ENCODE data around the gene FGA. TPM values are rescaled to one million over a fixed set of nuclear protein-coding genes. Genes with fewer than 3 reads are reported as not detected.

The FGA gene
- total RNA-seq, 1 donor from 2014 or later = not detected

DNA sequence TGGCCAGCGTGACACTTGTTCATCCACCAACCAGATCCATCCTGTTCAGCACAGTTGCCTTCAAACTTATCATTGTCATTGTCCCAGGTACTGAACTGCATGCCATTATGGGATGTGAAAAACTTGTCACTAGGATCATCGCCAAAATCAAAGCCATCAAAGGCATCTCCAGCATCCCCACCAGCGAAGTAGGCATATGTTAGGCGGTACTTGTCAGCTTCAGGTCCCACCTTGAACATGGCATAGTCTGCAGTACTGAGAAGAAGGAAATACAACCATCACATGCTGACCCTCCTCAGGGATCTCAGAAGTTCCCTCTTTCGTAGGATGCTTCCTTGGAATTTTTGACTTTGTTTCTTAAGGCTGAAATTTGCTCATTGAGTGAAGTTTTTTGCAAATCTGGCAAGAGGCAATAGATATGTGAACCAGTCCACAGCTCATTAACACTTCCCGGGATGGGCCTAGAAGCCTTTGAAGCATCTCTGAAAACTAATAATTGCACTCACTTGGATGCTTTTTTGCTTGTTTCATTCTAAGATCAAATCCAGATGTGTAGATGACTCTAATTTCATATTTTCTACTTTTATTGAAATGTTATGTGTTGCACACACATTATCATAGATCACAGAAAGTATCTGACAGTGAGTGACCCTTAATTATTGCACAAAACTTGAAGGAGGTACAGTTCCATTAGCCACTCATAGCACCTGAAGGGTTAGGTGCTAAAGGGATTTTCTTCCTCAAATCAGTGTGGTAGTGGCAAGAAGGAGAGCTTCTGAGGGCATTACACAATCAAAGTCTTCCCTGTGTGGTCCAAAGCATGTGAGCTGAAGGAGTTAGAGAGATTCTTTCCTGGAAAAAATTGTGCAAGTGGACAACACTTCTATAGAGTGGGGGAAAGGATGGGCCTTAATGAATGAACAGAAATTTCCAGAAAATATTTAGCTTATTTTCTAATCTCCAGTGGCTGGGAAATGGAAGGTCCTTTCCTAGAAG, 16.5 kb upstream of the FGA start:
- Histone ChIP-seq H3K27me3 (no peaks in the 10 kb centered on the region), H3F3A (ENCODE audit: low read depth) (no peaks in the 10 kb centered on the region), H3K9ac (no peak overlapping the region), H3K9me3 (ENCODE audit: low read depth) (no peaks in the 10 kb centered on the region), H3K4me3 (no peak overlapping the region), H3K36me3 (no peaks in the 10 kb centered on the region), H3K79me2 (ENCODE audit: low read depth) (no peaks in the 10 kb centered on the region), H3K4me1 (no peaks in the 10 kb centered on the region), H3K27ac (no peak overlapping the region), H2AFZ (replicated peaks) (no peak overlapping the region), H3K4me2 (no peak overlapping the region), H4K20me1 (ENCODE audit: low read depth) (no peaks in the 10 kb centered on the region)
- TF ChIP-seq EZH2 (IDR thresholded peaks at IDR 0.05) = no peak
- TF ChIP-seq EZH2phosphoT487 (IDR thresholded peaks at IDR 0.05) = no peak
- TF ChIP-seq, protein P1, sequence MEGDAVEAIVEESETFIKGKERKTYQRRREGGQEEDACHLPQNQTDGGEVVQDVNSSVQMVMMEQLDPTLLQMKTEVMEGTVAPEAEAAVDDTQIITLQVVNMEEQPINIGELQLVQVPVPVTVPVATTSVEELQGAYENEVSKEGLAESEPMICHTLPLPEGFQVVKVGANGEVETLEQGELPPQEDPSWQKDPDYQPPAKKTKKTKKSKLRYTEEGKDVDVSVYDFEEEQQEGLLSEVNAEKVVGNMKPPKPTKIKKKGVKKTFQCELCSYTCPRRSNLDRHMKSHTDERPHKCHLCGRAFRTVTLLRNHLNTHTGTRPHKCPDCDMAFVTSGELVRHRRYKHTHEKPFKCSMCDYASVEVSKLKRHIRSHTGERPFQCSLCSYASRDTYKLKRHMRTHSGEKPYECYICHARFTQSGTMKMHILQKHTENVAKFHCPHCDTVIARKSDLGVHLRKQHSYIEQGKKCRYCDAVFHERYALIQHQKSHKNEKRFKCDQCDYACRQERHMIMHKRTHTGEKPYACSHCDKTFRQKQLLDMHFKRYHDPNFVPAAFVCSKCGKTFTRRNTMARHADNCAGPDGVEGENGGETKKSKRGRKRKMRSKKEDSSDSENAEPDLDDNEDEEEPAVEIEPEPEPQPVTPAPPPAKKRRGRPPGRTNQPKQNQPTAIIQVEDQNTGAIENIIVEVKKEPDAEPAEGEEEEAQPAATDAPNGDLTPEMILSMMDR (IDR thresholded peaks at IDR 0.05) = no peak
- Mint-ChIP-seq H3K27me3 (ENCODE audit: insufficient read depth, low read depth) (no peaks in the 10 kb centered on the region), H3K27ac (no peak overlapping the region), H3K4me1 (no peaks in the 10 kb centered on the region), H3K36me3 (no peaks in the 10 kb centered on the region), H3K4me3 (no peak overlapping the region), H3K9me3 (no peaks in the 10 kb centered on the region)
- no peak for DNase-seq (ENCODE audit: low spot score)

GRCh38 chr4:154604696-154605200, 14.2 kb upstream of the FGA start:
- H3K9me3 ChIP-seq (ENCODE audit: low read depth) = no peaks in the 10 kb centered on the region
- H3K4me2 ChIP-seq = no peak overlapping the region
- TF ChIP-seq, protein P1 (IDR thresholded peaks at IDR 0.05) = no peak
- Mint-ChIP-seq H3K4me3 (no peak overlapping the region), H3K27me3 (ENCODE audit: insufficient read depth, low read depth) (no peaks in the 10 kb centered on the region), H3K36me3 (no peaks in the 10 kb centered on the region), H3K9me3 (no peaks in the 10 kb centered on the region), H3K27ac (no peak overlapping the region), H3K4me1 (no peaks in the 10 kb centered on the region)
- H3K36me3 ChIP-seq = no peaks in the 10 kb centered on the region
- no peaks in the 10 kb centered on the region for H3F3A ChIP-seq (ENCODE audit: low read depth)
- no peak overlapping the region for H3K9ac ChIP-seq
- H3K4me3 ChIP-seq = no peak overlapping the region
- DNase-seq (ENCODE audit: low spot score) = no peak
- no peak overlapping the region for H3K27ac ChIP-seq
- H3K79me2 ChIP-seq (ENCODE audit: low read depth) = no peaks in the 10 kb centered on the region
- H2AFZ ChIP-seq (replicated peaks) = no peak overlapping the region
- H4K20me1 ChIP-seq (ENCODE audit: low read depth) = no peaks in the 10 kb centered on the region
- no peaks in the 10 kb centered on the region for H3K27me3 ChIP-seq
- no peaks in the 10 kb centered on the region for H3K4me1 ChIP-seq

DNA sequence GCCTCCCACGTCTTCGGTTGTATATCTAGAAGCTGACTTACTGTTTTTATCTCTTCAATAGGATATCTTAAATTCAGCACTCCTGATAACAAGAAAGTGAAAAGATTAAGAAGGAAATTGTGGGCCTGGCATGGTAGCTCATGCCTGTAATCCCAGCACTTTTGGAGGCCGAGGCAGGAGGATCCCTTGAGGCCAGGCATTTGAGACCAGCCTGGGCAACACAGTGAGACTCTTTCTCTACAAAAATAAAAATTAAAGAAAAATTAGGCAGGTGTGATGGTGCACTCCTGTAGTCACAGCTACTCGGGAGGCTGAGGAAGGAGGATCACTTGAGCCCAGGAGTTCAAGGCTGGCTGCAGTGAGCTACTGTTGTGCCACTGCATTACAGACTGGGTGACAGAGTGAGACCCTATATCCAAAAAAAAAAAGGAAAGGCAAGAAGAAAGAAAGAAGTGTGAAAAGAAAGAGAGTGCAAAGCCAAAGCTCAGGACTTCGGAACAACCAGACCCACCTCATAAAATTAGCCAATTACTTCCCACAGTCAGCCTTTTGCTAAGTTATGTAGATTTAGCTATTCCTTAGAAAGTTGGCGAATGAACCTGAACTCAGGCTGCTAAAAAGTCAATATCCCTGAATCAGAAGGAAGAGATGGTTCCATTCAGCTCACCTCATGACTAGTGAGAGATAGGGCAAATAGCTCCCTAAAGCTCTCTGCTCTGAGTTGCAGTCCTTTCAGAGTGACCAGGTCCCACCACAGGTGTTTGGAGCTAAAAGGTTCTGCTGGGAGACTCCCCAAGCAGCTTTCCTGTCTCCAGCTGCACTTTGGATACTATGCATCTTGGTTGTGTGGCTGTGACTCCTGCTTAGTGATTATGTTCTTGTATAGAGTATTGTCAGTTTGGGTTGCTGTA, 12.7 kb upstream of the FGA start:
- Mint-ChIP-seq H3K27ac (no peak overlapping the region), H3K4me3 (no peak overlapping the region), H3K36me3 (no peaks in the 10 kb centered on the region), H3K9me3 (no peaks in the 10 kb centered on the region), H3K27me3 (ENCODE audit: insufficient read depth, low read depth) (no peaks in the 10 kb centered on the region), H3K4me1 (no peaks in the 10 kb centered on the region)
- no peaks in the 10 kb centered on the region for H3F3A ChIP-seq (ENCODE audit: low read depth)
- H3K9ac ChIP-seq = no peak overlapping the region
- no peaks in the 10 kb centered on the region for H3K27me3 ChIP-seq
- H3K4me2 ChIP-seq = no peak overlapping the region
- H3K9me3 ChIP-seq (ENCODE audit: low read depth) = no peaks in the 10 kb centered on the region
- no peaks in the 10 kb centered on the region for H3K36me3 ChIP-seq
- H3K4me1 ChIP-seq = no peaks in the 10 kb centered on the region
- H2AFZ ChIP-seq (replicated peaks) = no peak overlapping the region
- DNase-seq (ENCODE audit: low spot score) = no peak
- H4K20me1 ChIP-seq (ENCODE audit: low read depth) = no peaks in the 10 kb centered on the region
- H3K27ac ChIP-seq = no peak overlapping the region
- H3K4me3 ChIP-seq = no peak overlapping the region
- no peaks in the 10 kb centered on the region for H3K79me2 ChIP-seq (ENCODE audit: low read depth)
- TF ChIP-seq EZH2 (IDR thresholded peaks at IDR 0.05) = no peak
- TF ChIP-seq, protein P1 (IDR thresholded peaks at IDR 0.05) = no peak
- TF ChIP-seq EZH2phosphoT487 (IDR thresholded peaks at IDR 0.05) = no peak
